Measurements from ENCODE around the gene BSDC1.
"Not testable (repeated sequence)": the region's sequence is repeated elsewhere in the genome, so short reads cannot be mapped to it uniquely, and the experiment has no call there.

BSDC1 gene

DNA sequence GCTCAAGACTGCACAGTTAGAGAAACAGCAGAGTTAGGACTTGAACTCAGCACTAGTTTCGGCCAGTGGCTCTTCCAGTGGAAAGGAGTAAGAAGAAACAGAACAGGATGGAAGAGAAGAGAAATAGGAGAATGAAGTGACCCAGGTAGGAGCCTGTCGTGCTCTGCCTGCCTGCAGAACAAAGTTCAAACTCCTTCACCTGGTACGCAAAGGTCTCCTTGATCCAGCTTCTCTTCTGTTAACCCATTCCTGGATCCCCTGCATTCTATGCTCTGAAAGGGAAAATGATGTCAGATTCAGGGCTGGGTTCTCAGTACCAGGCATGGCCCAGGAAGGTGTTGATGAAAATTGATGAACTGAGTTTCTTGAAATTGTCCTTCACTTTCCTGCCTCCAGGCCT is 35.8 kb downstream of the BSDC1 start:
- H3K27ac Mint-ChIP-seq = no peak overlapping the region
- H3K9me3 Mint-ChIP-seq = no peaks in the 10 kb centered on the region
- H3K36me3 Mint-ChIP-seq (ENCODE audit: low read depth) = peaks cover 29% of the 10 kb centered on the region
- DNase-seq = no peak
- H3K4me3 Mint-ChIP-seq = no peak overlapping the region
- peaks cover 28% of the 10 kb centered on the region for H3K27me3 Mint-ChIP-seq (ENCODE audit: low read depth, poor library complexity)
- peaks cover 37% of the 10 kb centered on the region for H3K4me1 Mint-ChIP-seq
- TF ChIP-seq, protein P1, sequence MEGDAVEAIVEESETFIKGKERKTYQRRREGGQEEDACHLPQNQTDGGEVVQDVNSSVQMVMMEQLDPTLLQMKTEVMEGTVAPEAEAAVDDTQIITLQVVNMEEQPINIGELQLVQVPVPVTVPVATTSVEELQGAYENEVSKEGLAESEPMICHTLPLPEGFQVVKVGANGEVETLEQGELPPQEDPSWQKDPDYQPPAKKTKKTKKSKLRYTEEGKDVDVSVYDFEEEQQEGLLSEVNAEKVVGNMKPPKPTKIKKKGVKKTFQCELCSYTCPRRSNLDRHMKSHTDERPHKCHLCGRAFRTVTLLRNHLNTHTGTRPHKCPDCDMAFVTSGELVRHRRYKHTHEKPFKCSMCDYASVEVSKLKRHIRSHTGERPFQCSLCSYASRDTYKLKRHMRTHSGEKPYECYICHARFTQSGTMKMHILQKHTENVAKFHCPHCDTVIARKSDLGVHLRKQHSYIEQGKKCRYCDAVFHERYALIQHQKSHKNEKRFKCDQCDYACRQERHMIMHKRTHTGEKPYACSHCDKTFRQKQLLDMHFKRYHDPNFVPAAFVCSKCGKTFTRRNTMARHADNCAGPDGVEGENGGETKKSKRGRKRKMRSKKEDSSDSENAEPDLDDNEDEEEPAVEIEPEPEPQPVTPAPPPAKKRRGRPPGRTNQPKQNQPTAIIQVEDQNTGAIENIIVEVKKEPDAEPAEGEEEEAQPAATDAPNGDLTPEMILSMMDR (IDR thresholded peaks at IDR 0.05) = no peak

DNA sequence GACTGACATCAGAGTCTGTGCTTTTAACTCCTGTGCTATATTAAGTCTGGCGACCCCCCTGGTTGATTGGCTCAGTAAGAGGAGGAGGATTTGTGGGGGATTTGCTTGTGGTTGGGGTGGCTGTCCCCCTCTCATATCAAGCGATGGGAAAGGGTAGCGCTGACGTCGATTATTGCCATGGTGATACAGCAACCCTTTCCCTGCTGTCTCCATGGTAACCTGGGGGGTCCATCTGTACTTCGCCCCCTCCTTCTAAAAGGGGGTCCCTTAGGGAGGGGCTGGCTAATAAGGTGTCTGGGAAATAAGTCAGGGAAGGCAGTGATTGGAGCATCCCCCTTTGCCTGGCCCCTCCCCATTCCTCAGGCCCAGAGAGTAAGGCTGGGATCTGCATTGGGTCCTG is 36.6 kb downstream of the BSDC1 start:
- H3K9me3 Mint-ChIP-seq = no peaks in the 10 kb centered on the region
- H3K36me3 Mint-ChIP-seq (ENCODE audit: low read depth) = peaks cover 21% of the 10 kb centered on the region
- no peak for DNase-seq
- H3K4me1 Mint-ChIP-seq = peaks cover 43% of the 10 kb centered on the region
- TF ChIP-seq, protein P1 (IDR thresholded peaks at IDR 0.05) = no peak
- H3K27me3 Mint-ChIP-seq (ENCODE audit: low read depth, poor library complexity) = peaks cover 21% of the 10 kb centered on the region
- no peak overlapping the region for H3K4me3 Mint-ChIP-seq
- no peak overlapping the region for H3K27ac Mint-ChIP-seq

GRCh38 chr1:32356478-32356877 is 37.8 kb downstream of the BSDC1 start:
- Mint-ChIP-seq H3K9me3 (no peaks in the 10 kb centered on the region), H3K27ac (no peak overlapping the region), H3K4me3 (no peak overlapping the region), H3K27me3 (ENCODE audit: low read depth, poor library complexity) (peaks cover 17% of the 10 kb centered on the region), H3K36me3 (ENCODE audit: low read depth) (peaks cover 17% of the 10 kb centered on the region), H3K4me1 (peaks cover 45% of the 10 kb centered on the region)
- DNase-seq = no peak
- TF ChIP-seq, protein P1 (IDR thresholded peaks at IDR 0.05) = no peak

GRCh38 chr1:32355778-32356177 is 38.5 kb downstream of the BSDC1 start:
- Mint-ChIP-seq H3K4me1 (peaks cover 41% of the 10 kb centered on the region), H3K36me3 (ENCODE audit: low read depth) (peaks cover 14% of the 10 kb centered on the region), H3K27me3 (ENCODE audit: low read depth, poor library complexity) (peaks cover 13% of the 10 kb centered on the region), H3K27ac (peak overlapping the region; percentile 1)
- H3K9me3 Mint-ChIP-seq, DNase-seq, H3K4me3 Mint-ChIP-seq: not testable (repeated sequence)

- Mint-ChIP-seq H3K4me1 (peaks cover 39% of the 10 kb centered on the region), H3K9me3 (peaks cover 16% of the 10 kb centered on the region), H3K27me3 (ENCODE audit: low read depth, poor library complexity) (peaks cover 1% of the 10 kb centered on the region), H3K36me3 (ENCODE audit: low read depth) (no peaks in the 10 kb centered on the region), H3K4me3 (peak overlapping the region; percentile 77), H3K27ac (peak overlapping the region; percentile 64)
- TF ChIP-seq, protein P1 (IDR thresholded peaks at IDR 0.05) = no peak
- no peak for DNase-seq
Measured at GRCh38 chr1:32353886-32354570, 40.2 kb downstream of the BSDC1 start.

- Mint-ChIP-seq H3K36me3 (ENCODE audit: low read depth) (no peaks in the 10 kb centered on the region), H3K4me3 (peak overlapping the region; percentile 77), H3K27me3 (ENCODE audit: low read depth, poor library complexity) (peaks cover 4% of the 10 kb centered on the region), H3K4me1 (peaks cover 39% of the 10 kb centered on the region), H3K27ac (peak overlapping the region; percentile 64), H3K9me3 (peaks cover 16% of the 10 kb centered on the region)
- TF ChIP-seq, protein P1 (IDR thresholded peaks at IDR 0.05) = no peak
- DNase-seq = no peak
Measured at GRCh38 chr1:32353431-32353830, 40.8 kb downstream of the BSDC1 start.

Measured in nephron progenitor cell (in vitro differentiated cells).